ENCODE measurements around the gene FAM240B.

Gene FAM240B

DNA sequence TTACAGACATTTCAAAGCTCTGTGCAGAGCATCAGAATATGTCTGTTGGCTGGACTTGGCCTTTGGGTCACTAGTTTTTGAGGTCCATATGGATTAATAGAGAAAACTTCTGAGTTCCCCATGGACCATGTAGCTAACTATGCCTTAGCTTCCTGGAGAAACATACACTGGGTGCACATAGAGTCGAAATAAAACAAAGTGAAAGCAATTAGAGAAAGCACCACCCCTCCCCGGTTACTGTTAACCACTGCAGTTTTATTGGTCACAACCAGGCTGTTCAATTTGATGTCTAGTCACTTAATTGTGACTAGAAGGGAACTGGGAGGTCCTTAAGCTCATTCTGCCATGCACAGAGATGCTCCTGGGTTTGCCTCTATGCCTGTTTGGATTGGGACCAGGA lies 4.2 kb downstream of the FAM240B start:
- Histone ChIP-seq H3K36me3 (ENCODE audit: insufficient read depth) (no peaks in the 10 kb centered on the region), H3K9ac (no peak overlapping the region), H2AFZ (ENCODE audit: low read depth) (no peak overlapping the region), H3K4me1 (ENCODE audit: low read depth, poor library complexity, severe bottlenecking) (no peaks in the 10 kb centered on the region), H3K27me3 (ENCODE audit: insufficient read depth, low read depth) (no peaks in the 10 kb centered on the region), H3K27ac (no peak overlapping the region), H4K20me1 (ENCODE audit: insufficient read depth) (no peaks in the 10 kb centered on the region), H3K4me3 (IDR thresholded peaks at IDR 0.05; ENCODE audit: insufficient read depth, low read depth, low read length) (no peak overlapping the region), H3K79me2 (ENCODE audit: insufficient read depth, low read depth) (no peaks in the 10 kb centered on the region), H3K4me2 (no peak overlapping the region)
- no peak for TF ChIP-seq CTCF (conservative IDR thresholded peaks at IDR 0.05; ENCODE audit: low read depth, low read length)

- no peak for TF ChIP-seq CTCF (conservative IDR thresholded peaks at IDR 0.05; ENCODE audit: low read depth, low read length)
- Histone ChIP-seq H3K27me3 (ENCODE audit: insufficient read depth, low read depth) (no peaks in the 10 kb centered on the region), H3K79me2 (ENCODE audit: insufficient read depth, low read depth) (no peaks in the 10 kb centered on the region), H4K20me1 (ENCODE audit: insufficient read depth) (no peaks in the 10 kb centered on the region), H3K4me1 (ENCODE audit: low read depth, poor library complexity, severe bottlenecking) (no peaks in the 10 kb centered on the region), H3K4me3 (IDR thresholded peaks at IDR 0.05; ENCODE audit: insufficient read depth, low read depth, low read length) (no peak overlapping the region), H2AFZ (ENCODE audit: low read depth) (no peak overlapping the region), H3K36me3 (ENCODE audit: insufficient read depth) (no peaks in the 10 kb centered on the region), H3K9ac (no peak overlapping the region), H3K27ac (no peak overlapping the region), H3K4me2 (no peak overlapping the region)
Observed at GRCh38 chr9:38713426-38713825, 6.5 kb downstream of the FAM240B start.

DNA sequence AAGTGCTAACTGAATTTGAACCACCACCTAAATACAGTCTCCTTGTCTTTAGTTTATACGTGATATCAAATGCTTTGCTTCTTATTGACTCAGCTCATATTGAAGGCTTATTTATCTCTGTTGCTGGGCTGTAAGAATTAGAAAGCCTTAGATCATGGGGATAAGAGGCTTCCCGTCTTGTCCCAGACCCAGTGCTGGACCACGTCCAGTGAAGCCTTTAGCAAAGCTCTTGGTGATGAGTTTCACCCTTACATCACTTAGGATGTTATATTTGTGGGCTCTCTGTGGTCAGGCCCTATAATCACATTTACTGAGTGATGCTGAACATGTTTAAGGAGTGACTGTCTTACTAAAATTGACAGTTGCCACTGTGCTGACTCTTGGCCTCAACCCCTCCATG lies 11.2 kb downstream of the FAM240B start:
- Histone ChIP-seq H2AFZ (ENCODE audit: low read depth) (no peak overlapping the region), H3K4me2 (no peak overlapping the region)
- no peak for TF ChIP-seq CTCF (conservative IDR thresholded peaks at IDR 0.05; ENCODE audit: low read depth, low read length)

DNA sequence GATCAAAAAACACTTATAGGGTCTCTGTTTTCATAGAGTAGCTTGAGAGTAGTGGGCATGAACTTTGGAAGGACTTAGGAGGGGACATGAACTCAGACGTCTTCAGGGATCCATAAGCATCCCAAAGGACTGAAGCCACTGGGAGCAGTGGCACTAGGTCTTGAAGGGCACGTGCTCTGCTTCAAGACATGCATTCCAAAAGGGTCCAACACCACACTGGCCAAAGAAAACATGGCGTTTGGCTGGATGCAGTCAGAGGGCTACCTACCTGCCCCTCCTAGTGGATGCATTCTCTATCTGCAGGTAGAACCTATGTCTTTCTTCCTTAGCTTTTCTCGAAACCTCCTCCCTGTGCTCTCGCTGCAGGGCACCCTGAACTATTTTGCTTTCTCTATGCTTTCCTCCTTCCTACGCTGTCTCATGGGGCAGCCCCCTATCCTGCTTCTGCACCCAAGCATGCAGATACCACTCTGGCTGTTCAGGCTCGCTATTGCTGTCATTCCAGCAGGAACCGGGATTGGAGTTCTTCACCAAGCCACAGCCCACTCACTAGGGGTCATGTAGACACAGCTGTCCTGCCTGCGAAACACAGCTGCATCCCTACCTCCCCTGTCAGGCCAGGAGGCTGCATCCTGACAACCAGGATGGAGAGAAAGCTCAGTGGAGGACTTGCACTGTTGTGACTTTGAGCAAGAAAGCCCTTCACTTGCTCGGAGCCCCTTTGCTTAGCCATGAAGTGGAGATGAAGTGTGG lies 11.9 kb downstream of the FAM240B start:
- H3K4me1 ChIP-seq (ENCODE audit: low read depth, poor library complexity, severe bottlenecking), result no peaks in the 10 kb centered on the region
- no peak overlapping the region for H3K9ac ChIP-seq
- TF ChIP-seq CTCF (conservative IDR thresholded peaks at IDR 0.05; ENCODE audit: low read depth, low read length), result no peak
- H4K20me1 ChIP-seq (ENCODE audit: insufficient read depth), result no peaks in the 10 kb centered on the region
- H3K27me3 ChIP-seq (ENCODE audit: insufficient read depth, low read depth), result no peaks in the 10 kb centered on the region
- H3K4me2 ChIP-seq, result no peak overlapping the region
- H3K4me3 ChIP-seq (IDR thresholded peaks at IDR 0.05; ENCODE audit: insufficient read depth, low read depth, low read length), result no peak overlapping the region
- H3K79me2 ChIP-seq (ENCODE audit: insufficient read depth, low read depth), result no peaks in the 10 kb centered on the region
- H2AFZ ChIP-seq (ENCODE audit: low read depth), result no peak overlapping the region
- no peaks in the 10 kb centered on the region for H3K36me3 ChIP-seq (ENCODE audit: insufficient read depth)
- H3K27ac ChIP-seq, result no peak overlapping the region

More for the DNA sequence above, 11.2 kb downstream of the FAM240B start:
- Histone ChIP-seq H3K27me3 (ENCODE audit: insufficient read depth, low read depth) (no peaks in the 10 kb centered on the region), H3K9ac (no peak overlapping the region), H3K79me2 (ENCODE audit: insufficient read depth, low read depth) (no peaks in the 10 kb centered on the region), H3K36me3 (ENCODE audit: insufficient read depth) (no peaks in the 10 kb centered on the region), H3K4me1 (ENCODE audit: low read depth, poor library complexity, severe bottlenecking) (no peaks in the 10 kb centered on the region), H3K4me3 (IDR thresholded peaks at IDR 0.05; ENCODE audit: insufficient read depth, low read depth, low read length) (no peak overlapping the region), H4K20me1 (ENCODE audit: insufficient read depth) (no peaks in the 10 kb centered on the region), H3K27ac (no peak overlapping the region)
